OCI-M2 (cell line): ENCODE results near the gene ACTN2.
"Not testable (repeated sequence)": the region's sequence is repeated elsewhere in the genome, so short reads cannot be mapped to it uniquely, and the experiment has no call there.

Experiments
- DNase-seq: peaks from one replicate; lab custom pipeline; 2025; ENCODE audit not compliant: unreplicated experiment; lab: John Stamatoyannopoulos, UW

The ACTN2 gene

GRCh38 chr1:236685917-236686814 lies at the start of gene ACTN2:
Gene ACTN2, plus strand, starts transcription at chr1:236686499. Its CDS starts 175 bp downstream, at chr1:236686674.
- DNase-seq, result no peak

- no peak for DNase-seq
Observed at GRCh38 chr1:236638945-236639344, 47.4 kb upstream of the ACTN2 start.

GRCh38 chr1:236639686-236640085 lies 46.6 kb upstream of the ACTN2 start:
- DNase-seq, result no peak

GRCh38 chr1:236642763-236643162 lies 43.5 kb upstream of the ACTN2 start:
- no peak for DNase-seq

- no peak for DNase-seq
Observed at GRCh38 chr1:236645016-236645680, 41.2 kb upstream of the ACTN2 start.

GRCh38 chr1:236654511-236654910 lies 31.8 kb upstream of the ACTN2 start:
- DNase-seq, result no peak

- DNase-seq, result no peak
Observed at GRCh38 chr1:236654957-236655356, 31.3 kb upstream of the ACTN2 start.

- DNase-seq, result no peak
Observed at GRCh38 chr1:236657398-236657797, 28.9 kb upstream of the ACTN2 start.

GRCh38 chr1:236659792-236660587 lies 26.3 kb upstream of the ACTN2 start:
- no peak for DNase-seq

- DNase-seq, result no peak
Observed at GRCh38 chr1:236663934-236664333, 22.4 kb upstream of the ACTN2 start.

- not testable (repeated sequence) for DNase-seq
Observed at GRCh38 chr1:236668909-236669308, 17.4 kb upstream of the ACTN2 start.

GRCh38 chr1:236670060-236670459 lies 16.2 kb upstream of the ACTN2 start:
- DNase-seq, result no peak

- no peak for DNase-seq
Observed at GRCh38 chr1:236673289-236673919, 12.9 kb upstream of the ACTN2 start.

GRCh38 chr1:236677641-236678235 lies 8.6 kb upstream of the ACTN2 start:
- DNase-seq, result no peak

- no peak for DNase-seq
Observed at GRCh38 chr1:236681219-236681618, 5.1 kb upstream of the ACTN2 start.

- no peak for DNase-seq
Observed at GRCh38 chr1:236685205-236685916, 938 bp upstream of the ACTN2 start.

GRCh38 chr1:236686815-236687160 lies 489 bp downstream of the ACTN2 start:
- DNase-seq, result no peak

- no peak for DNase-seq
Observed at GRCh38 chr1:236687273-236687672, 974 bp downstream of the ACTN2 start.

- DNase-seq, result no peak
Observed at GRCh38 chr1:236688705-236689104, 2.4 kb downstream of the ACTN2 start.
